GM19468 (cell line): ENCODE measurements around the gene MPI.
"Not testable (repeated sequence)": the region's sequence is repeated elsewhere in the genome, so short reads cannot be mapped to it uniquely, and the experiment has no call there.

Experiments
- ATAC-seq: cut with Tn5 transposase; IDR thresholded peaks from one replicate; pipeline ENCODE4 v1.9.1; 2021; ENCODE audit warnings: mild to moderate bottlenecking, moderate library complexity, moderate number of reproducible peaks; ENCODE audit not compliant: unreplicated experiment; ENCODE audit errors: extremely low read depth

Gene MPI

GRCh38 chr15:74888716-74889115, 1.1 kb upstream of the MPI start:
- ATAC-seq, result no peak

- ATAC-seq, result no peak
These were observed 406 bp upstream of the MPI start for GRCh38 chr15:74889390-74889882.

- ATAC-seq, result no peak
These were observed 771 bp downstream of the MPI start for GRCh38 chr15:74890665-74890960.

- ATAC-seq, result no peak
These were observed 1.6 kb downstream of the MPI start for GRCh38 chr15:74891469-74891868.

- ATAC-seq, result no peak
These were observed 2.5 kb downstream of the MPI start for GRCh38 chr15:74892313-74892712.

GRCh38 chr15:74892931-74893330, 3.1 kb downstream of the MPI start:
- no peak for ATAC-seq

GRCh38 chr15:74893627-74894026, 3.8 kb downstream of the MPI start:
- no peak for ATAC-seq

- ATAC-seq, result not testable (repeated sequence)
These were observed 4.5 kb downstream of the MPI start for GRCh38 chr15:74894383-74894782.

GRCh38 chr15:74895830-74896229, 6.0 kb downstream of the MPI start:
- no peak for ATAC-seq

GRCh38 chr15:74896316-74896715, 6.5 kb downstream of the MPI start:
- ATAC-seq, result no peak

GRCh38 chr15:74897300-74897701, 7.5 kb downstream of the MPI start:
- no peak for ATAC-seq

GRCh38 chr15:74901612-74902063, 11.8 kb downstream of the MPI start:
- ATAC-seq, result no peak

- ATAC-seq, result no peak
These were observed 12.6 kb downstream of the MPI start for GRCh38 chr15:74902295-74903075.

GRCh38 chr15:74903676-74904075, 13.8 kb downstream of the MPI start:
- no peak for ATAC-seq

GRCh38 chr15:74904190-74904805, 14.5 kb downstream of the MPI start:
- no peak for ATAC-seq

- ATAC-seq, result no peak
These were observed 16.2 kb downstream of the MPI start for GRCh38 chr15:74906067-74906449.

GRCh38 chr15:74906450-74907162, 16.8 kb downstream of the MPI start, which contains the start of gene FAM219B:
FAM219B (minus strand) TSS chr15:74906851; CDS start chr15:74906800, 51 bp downstream.
- ATAC-seq, result no peak

GRCh38 chr15:74907163-74907870, 17.5 kb downstream of the MPI start:
- no peak for ATAC-seq

GRCh38 chr15:74908635-74909034, 18.8 kb downstream of the MPI start:
- no peak for ATAC-seq

- ATAC-seq, result no peak
These were observed 23.2 kb downstream of the MPI start for GRCh38 chr15:74913041-74913440.
